ENCODE results near the gene RNGTT. TPM values are rescaled to one million over a fixed set of nuclear protein-coding genes. Genes with fewer than 3 reads are reported as not detected.

Gene RNGTT
- total RNA-seq, 1 experiment from 2014 or later = 31.5 TPM

DNA sequence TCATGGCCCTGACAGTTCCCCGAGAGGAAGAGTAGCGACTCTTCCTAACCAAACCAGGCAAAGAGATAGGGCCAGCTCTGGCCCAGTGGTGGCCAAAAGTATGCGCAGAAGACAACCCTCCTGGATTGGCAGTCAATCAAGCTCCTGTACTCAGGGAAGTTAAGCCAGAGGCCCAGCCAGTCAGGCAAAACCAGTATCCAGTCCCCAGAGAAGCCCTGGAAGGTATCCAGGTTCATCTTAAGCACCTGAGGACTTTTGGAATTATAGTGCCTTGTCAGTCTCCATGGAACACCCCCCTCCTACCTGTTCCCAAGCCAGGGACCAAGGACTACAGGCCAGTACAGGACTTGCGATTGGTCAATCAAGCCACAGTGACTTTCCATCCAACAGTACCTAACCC lies 298.3 kb downstream of the RNGTT start:
- DNase-seq (ENCODE audit: low read depth) = no peak

DNA sequence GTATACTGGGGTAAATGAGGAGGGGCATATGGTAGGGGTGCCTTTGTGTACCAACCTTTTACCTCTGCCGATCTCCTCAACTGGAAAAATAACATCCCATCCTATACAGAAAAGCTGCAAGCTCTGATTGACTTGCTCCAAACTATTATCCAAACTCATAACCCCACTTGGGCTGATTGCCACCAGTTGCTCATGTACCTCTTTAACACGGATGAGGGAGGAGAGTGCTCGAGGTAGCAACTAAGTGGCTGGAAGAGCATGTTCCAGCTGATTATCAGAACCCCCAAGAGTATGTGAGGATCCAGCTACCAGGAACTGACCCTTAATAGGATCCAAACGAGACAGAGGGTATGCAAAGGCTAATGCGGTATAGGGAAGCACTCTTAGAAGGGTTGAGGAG lies 299.6 kb downstream of the RNGTT start:
- DNase-seq (ENCODE audit: low read depth) = no peak

DNA sequence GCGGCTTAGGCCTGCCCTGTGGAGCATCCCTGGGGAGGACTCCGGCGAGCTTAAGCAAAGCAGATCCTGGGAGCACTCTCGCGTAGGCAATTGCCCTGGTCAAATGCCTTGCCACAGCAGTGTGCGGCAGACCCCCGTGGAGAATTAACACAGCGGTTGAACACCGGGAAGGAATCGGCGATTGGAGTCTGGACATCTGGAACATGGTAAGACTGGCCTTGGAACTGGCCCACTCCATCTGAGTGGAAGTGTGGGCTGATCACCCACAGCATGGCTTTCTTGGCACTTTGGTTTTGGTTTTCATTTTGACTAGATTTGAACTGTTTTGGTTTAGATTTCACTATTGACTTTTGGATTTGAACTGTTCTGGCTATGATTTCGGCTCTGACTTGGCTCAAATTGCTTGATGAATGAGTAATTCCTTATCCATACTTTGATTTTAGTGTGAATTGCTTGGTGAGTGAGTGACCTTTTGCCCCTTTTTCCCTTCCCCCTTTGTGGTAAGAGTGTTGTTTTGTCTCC lies 300.7 kb downstream of the RNGTT start:
- DNase-seq (ENCODE audit: low read depth) = no peak

DNA sequence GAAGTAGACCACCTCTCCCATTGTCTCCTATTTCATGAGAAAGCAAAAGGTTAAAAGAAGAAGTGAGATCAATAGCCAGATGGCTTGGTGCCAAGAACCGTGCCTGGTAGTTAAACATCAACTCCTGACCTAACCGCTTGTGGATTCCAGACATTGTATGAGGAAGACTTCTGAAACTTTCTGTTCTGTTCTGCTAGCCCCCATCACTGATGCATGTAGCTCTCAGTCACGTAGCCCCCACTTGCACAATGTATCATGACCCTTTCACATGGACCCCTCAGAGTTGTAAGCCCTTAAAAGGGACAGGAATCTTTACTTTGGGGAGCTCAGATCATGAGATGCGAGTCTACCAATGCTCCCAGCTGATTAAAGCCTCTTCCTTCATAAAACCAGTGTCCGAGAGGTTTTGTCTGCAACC lies 301.2 kb downstream of the RNGTT start:
- no peak for DNase-seq (ENCODE audit: low read depth)

DNA sequence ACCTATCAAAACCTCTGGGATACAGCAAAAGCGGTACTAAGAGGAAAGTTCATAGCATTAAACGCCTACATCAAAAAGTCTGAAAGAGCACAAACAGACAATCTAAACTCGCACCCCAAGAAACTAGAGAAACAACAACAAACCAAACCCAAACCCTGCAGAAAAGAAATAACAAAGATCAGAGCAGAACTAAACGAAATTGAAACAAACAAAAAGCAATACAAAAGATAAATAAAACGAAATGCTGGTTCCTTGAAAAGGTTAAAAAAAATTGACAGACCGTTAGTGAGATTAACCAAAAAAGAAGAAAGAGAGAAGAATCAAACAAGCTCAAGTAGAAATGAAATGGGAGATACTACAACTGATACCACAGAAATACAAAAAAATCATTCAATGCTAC lies 302.3 kb downstream of the RNGTT start:
- DNase-seq (ENCODE audit: low read depth) = no peak

DNA sequence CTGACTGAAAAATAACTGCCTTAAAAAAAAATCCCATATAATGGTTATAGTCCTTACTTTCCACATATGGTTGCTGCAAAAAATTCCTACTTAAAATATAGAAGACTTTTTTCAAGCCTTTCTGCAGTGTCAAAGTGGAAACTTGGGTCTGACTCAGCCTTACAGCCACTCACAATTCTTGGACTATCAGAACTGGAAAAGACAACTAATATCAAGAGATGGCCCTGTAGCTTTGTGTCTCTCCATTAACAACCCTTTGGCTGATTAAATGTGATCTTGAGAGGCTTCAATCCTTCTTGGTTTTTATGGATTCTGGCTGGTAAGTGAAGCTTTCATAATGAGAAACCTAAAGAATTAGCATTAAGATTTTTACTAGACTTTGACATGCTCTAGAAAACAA lies 307.8 kb downstream of the RNGTT start:
- DNase-seq (ENCODE audit: low read depth) = no peak

DNA sequence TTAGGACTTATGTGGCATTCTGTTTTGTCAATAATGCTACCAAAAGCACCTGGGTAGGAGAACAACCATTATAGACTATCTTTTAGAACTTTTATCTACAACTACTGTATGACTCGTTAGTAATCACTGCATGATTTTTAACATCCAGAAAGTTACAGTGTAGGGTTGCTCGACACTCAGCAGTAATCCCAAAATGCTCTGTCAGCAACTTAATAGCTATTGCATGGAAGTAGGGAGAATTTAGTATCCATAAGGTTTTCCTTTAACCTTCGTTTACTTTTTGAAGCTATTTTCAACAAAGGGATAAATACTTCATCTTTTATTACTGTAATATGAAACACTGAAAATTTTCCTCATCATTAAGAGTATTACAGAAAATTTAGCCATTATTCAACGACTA lies 309.5 kb downstream of the RNGTT start:
- no peak for DNase-seq (ENCODE audit: low read depth)

DNA sequence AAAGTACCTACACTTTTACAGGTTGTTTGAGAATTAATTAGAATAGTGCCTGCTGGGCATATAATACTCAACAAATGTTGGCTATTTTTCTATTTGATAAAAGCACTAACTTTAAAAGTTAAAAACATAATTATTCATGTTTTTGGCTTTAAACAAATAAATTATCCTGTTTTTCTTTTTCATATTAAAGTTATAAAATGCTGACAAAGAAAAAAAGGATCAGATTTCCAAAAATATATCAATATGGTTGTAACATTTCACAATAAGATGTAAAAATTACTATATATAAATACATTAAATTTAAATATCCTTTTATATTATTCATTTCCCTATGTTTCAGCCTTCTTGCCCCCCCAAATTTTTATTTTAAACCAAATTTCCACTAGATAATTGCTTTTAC lies 312.0 kb downstream of the RNGTT start:
- DNase-seq (ENCODE audit: low read depth) = no peak

DNA sequence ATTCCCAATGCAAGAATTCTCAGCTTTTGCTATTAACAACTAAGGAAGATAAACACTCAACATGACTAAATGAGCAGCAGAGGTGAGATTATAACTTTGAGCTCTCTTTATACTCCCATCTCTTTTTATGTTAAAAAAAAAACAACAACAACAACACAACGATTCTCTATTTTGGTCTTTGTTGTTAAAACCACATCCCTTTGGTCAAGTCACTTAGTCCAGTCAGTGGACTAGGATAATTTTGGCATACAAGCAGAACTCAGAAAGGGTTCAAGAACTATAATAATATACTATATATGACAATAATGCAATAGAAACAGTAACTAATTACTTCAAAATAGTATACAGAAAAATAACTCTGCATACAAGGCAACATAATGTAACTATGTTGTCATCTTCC lies 312.4 kb downstream of the RNGTT start:
- no peak for DNase-seq (ENCODE audit: low read depth)

DNA sequence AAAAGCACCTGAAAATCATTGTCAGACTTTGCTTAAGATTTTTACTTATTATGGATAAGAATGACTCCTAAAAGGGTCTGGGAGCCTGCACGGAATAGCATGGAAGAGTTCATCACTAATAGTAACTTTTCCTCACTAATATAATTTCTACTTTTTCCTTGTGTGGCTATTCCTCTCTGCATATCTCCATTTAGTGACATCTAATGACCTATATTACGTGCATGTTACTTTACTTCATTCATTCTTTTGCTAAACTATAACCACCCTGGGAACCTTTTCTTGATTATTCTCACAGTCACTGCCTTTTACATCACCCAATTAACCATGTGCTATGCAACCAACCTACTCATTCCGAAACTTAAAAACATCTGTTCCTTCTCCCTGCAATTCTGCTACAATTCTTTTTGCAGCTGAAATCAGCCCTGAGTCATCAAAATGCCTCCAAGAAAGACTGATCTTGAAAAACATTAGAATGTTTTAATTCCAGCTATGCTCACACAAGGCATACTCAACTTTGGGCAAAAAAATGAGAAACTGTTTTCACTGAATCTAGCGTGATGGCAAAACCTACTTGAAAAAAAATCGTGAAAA lies 313.3 kb downstream of the RNGTT start:
- peak; percentile 75 for DNase-seq (ENCODE audit: low read depth)

DNA sequence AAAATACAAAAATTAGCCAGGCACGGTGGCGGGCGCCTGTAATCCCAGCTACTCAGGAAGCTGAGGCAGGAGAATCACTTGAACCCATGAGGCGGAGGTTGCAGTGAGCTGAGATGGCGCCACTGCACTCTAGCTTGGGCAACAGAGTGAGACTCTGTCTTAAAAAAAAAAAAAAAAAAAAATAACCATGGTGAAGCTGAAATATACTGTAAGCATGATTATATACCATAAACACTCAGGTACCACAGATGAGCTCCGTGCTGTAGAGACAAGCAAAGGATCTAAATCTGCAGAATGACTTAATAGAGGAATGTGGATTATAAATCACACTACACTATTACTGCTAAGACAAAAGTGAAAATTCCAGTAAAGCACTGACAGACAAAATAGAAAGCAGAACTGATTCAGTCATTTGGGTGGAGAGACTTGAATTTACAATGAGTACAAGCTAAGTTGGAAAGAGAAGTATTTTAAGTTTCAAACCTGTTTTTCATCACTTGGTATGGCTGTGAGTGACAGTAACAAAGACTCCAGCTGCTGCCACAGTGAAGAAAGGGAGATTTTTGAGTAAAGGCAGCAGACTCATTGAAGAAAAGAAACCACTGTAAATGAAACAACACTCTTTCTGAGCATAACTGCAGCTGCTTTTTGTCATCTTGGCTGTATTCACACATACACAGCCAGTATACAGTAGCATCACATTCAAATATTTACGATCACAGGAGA lies 322.1 kb downstream of the RNGTT start:
- peak; percentile 54 for DNase-seq (ENCODE audit: low read depth)

DNA sequence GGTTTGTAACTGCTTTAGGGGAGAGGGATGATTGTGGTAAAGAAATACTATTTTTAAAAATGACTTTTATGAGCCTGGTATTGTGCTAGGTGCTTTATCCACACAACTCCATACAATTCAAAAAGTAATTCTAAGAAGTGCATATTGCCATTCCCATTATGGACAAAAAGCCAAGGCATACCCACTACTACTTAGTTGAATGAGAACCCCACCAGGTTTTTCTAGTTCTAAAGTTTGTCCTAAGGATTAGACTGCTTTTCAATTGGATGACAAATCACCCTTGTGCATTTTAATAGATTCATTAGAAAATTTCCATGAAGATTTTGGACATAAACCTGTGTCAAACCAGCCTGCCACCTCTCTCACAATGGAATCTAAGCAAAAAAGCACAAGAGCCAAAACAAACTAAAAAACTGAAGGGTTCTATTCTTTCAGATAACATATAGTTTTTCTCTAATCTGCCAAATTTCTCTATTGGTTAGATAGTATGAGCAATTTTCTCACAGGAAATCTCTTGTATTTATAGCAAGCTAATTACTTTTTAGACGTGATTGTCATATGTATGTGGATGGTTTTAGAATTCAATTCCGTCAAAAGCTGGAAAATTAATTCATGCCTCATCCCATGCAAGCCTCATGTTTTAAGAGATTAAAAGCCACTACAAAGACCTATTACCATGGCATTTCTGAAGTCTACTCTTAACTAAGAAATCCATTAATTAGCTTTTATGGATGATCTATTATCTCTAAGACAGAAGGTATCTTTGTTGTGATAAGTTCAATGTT lies 325.5 kb downstream of the RNGTT start:
- DNase-seq (ENCODE audit: low read depth) = no peak

DNA sequence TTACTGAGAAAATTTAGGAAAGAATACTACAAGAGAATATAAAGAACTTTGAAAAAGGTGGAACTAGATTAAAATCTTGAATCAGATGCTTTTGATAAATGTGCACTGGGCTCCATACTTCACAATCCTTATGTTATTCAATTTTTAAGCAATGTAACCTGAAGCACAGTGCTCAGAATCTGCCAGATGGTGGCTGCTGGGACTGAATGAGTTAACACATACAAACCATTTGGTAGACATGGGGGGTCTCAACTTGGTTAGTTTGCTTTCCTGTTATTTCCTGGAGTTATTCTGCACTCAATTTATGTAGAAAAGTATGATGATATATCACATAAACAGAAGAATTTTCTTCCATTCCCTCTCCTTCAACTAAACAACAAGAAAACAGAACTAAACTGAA lies 326.5 kb downstream of the RNGTT start:
- DNase-seq (ENCODE audit: low read depth) = no peak

DNA sequence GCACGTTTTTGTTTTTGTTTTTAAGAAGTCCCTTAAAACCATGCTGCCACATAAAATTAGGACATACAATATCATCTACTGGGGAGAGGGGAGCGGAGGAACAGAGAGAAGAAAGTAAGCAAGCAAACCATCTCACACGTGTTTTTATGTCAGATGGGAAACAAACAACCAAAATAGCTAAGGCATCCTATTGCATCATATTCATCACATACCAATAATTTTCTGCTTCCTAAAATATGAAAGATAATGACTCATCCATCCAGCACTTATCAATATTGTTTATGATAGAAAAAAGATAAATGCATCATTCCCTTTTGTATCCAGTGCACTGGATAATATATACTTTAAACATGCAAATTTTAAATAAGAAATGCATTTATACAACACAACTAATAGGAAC lies 329.6 kb downstream of the RNGTT start:
- no peak for DNase-seq (ENCODE audit: low read depth)

DNA sequence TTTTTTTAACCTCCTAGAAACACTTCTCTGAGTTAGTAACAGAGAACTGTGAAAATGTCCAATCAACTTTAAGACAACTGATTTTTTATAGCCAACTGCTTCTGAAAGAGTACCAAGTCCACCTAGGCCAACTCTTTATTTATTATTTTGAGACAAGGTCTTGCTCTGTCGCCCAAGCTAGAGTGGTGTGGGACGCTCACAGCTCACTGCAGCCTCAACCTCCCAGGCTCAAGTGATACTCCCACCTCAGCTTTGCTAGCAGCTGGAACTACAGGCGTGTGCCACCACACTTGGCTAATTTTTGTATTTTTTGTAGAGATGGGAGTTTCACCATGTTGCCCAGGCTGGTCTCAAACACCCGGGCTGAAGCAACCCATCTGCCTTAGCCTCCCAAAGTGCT lies 331.6 kb downstream of the RNGTT start:
- no peak for DNase-seq (ENCODE audit: low read depth)

DNA sequence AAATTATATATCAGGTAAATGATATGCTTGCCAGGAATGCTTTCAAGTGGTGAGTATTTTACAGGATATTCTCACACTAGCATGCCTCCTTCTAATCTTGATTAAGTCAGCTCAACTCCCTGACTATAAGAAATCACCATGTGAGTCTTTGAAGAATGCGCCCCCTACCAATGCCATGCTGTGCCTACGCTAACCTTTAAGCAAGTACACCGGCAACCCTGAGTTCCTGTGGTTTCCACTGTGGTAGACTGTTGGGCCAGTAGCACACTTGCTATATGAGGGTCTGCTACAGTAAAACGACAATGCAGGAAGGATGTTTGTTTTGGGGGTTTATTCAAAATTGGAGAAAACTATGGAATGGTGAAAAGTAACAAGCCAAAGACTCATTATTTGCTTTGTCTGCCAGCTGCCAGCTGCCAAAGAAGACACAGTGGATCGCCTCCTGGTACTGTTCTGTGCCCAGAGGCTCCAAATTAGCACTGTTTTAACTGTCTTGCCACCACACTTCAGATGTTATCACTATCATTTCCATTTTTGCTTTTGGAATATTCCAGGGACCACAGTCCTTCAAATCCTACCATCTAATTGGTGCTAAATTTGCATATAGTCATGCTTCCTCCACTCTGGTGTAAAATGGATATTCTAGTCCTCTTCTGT lies 333.5 kb downstream of the RNGTT start:
- peak; percentile 3 for DNase-seq (ENCODE audit: low read depth)

DNA sequence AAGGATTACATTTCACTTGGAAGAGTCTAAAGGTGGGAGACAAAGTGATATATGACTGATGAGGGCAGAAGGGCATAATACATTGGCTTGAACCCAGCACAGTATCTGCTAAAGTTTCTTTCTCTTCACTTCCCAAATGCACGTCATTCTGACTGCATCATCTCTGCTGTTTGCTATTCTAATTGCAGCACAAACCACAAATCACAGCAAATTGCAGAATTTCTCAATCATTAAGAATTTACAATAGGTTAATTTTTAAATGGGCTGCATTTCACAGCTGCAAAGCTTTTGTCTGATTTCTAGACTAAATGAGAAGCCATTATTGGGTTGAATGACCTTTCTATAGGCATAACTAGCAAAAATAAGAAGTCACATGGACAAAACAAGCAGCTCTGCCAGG lies 337.0 kb downstream of the RNGTT start:
- no peak for DNase-seq (ENCODE audit: low read depth)

DNA sequence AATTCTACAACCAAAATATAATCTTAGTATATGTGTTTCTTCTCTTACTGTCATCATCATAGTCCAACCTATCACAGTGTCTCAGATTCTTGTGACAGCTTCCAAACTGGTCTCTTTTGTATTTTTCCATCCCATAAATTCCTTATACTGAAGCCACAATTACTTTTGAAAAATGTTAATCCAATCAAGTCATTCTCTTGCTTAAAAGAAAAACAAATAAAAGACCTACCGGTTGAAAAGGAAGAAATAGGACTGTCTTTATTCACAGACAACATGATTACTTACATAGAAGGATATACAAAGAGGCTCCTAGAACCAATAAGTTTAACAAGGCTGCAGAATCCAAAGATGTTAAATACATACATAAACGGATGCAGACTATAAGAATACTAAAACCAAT lies 339.9 kb downstream of the RNGTT start:
- no peak for DNase-seq (ENCODE audit: low read depth)

DNA sequence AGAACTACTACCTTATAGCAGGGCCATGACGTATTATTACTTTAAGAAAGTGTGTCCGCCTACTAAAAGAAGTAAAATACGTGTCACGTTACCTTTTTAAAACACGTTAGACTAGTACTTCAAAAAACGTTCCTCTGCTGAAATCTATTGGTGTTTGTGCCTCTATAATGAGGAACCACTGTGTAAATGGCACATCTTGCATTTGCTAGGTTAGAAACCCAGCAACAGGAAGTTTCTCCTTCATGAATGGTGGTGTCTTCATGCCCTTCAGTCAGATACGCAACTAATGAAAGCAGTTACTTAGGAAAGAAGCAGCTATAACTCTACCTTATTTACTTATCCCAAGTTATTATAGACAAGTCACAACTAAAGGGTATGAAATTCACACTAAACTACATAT lies 343.5 kb downstream of the RNGTT start:
- no peak for DNase-seq (ENCODE audit: low read depth)

DNA sequence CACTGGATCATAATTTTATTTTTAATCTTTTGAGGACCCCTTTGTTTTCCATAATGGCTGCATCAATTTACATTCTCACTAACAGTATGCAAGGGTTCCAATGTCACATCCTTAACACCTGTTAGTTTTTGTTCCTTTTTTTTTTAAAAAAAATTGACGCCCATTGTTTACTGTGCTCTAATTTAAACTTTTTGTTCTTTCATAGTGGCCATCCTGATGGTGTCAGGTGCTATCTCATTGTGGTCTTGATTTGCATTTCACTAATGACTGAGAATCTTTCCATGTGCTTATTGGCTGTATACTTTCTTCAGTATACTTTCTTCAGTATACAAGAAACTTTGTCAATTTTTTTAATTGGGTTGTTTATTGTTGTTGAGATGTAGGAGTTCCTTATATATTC lies 347.0 kb downstream of the RNGTT start:
- no peak for DNase-seq (ENCODE audit: low read depth)

DNA sequence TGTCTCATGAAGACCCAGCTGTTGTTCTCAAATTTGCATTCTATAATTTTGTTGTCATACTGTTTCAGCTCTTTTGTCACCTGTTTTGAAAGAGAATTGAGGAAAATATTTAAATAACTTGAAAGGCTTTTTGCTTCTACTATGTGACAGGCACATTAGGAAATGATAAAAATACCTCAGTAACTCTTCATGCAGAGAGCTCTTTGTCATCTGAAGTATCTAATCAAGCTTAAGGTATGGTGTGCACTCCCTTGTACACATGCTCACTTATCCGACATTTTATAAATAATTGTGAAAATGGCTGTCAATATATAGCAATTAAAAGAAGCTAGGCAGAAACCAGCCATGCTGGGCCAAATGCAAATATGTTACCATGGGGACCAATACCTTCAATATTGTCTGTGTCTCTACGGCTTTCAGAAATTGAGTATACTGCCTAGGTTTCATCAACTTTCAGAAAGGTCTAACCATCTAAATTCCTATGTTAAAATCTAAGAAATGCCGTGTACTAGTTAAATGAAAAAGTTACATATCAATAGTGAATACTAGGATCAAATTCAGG lies 349.0 kb downstream of the RNGTT start:
- DNase-seq (ENCODE audit: low read depth) = no peak

DNA sequence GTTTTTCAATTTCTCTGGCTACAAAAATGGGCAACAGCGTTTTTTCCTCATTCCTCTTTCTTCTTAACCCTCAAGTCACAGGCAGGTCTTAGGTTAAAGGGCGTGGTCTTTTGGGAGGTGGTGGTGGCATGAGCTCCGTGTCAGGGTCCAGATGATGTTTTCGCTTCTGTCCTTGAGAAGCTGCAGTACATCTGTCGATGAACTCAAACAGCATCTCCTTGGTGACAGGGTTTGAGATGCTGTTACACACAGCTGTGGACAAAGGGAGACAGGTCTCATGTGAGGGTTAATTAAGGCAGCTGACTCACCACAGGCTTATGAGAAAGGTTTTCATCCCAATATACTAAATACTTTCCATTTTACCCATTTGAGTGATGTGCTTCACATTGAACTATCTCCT lies 350.8 kb downstream of the RNGTT start:
- DNase-seq (ENCODE audit: low read depth) = peak; percentile 19
